ENCODE data around the gene ZNF287.

GRCh38 chr17:16552637-16553045, 16.4 kb downstream of the ZNF287 start:
- TF ChIP-seq CTCF (conservative IDR thresholded peaks at IDR 0.05) (no peak), EZH2 (IDR thresholded peaks at IDR 0.05; ENCODE audit: low read depth) (no peak)

All from PC-9 (cell line).